ENCODE measurements around the gene PNPO.
"Not testable (repeated sequence)": the region's sequence is repeated elsewhere in the genome, so short reads cannot be mapped to it uniquely, and the experiment has no call there.

PNPO gene

GRCh38 chr17:47980541-47980940 lies 39.2 kb downstream of the PNPO start:
- no peak for DNase-seq

- no peak for DNase-seq
These were observed 40.1 kb downstream of the PNPO start for GRCh38 chr17:47981462-47981861.

DNA sequence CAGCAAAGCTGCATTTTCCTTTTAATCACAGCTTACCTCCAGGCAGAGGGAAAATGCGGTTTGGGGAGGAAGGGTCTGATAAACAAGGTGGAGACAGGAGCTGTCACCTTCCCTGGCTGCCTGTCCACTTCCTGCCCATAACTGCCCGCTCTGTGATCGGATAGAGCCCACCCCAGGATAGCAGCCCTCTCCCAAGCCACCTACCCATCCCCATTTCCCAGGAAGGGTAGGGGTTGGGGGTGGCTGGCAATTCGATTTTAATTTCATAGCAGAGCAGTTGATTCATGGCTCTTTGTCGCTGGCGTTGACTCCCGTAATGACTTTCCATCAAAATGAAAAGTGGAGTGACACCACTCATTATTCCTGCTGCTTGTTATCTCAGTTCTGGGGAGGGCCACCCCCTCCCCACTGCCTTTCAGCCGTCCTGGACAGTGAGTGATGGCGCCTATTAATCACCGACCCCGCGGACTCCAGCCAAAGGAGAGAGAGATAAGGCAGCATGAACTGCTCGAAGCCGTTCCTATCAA lies 40.8 kb downstream of the PNPO start:
- no peak for DNase-seq

DNA sequence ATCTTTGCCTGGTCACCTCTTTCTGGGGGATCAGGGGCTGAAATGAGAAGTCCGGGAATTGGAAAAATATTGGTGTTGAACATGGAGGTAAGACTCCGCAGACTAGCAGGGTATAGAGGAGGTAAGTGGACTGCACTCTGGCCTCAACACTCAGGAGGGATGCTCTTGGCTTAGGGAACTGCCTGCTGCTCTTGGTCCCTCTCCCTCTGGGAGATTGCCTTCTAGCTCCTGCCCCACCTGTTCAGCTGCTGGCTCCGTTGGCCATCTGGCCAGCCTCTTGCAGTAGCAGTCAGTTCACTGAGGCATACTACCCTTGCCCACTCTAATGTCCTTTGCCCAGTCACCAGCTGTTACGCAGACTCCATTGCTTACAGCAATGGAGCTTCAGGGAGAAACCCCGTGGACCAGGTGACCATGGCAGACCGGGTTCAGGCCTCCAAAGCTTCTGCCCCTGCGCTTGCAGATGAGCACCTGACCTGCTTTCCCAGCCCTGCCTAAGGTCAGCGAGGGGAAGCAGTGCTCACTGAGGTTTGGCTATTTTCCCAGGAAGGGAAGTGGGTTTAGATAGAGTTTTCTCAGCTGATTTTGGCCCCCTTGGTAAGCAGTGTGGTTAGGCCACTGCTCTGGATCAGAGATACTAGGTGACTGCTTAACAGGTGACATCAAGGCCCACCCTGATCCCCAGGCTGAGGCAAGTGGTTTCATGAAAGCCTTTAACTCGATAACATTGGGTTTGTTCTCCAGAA lies 41.4 kb downstream of the PNPO start:
- no peak for DNase-seq

- no peak for DNase-seq
These were observed 42.3 kb downstream of the PNPO start for GRCh38 chr17:47983492-47984223.

- DNase-seq = no peak
These were observed 45.1 kb downstream of the PNPO start for GRCh38 chr17:47986520-47986919.

- peak; percentile 37 for DNase-seq
These were observed 46.0 kb downstream of the PNPO start for GRCh38 chr17:47987240-47987835.

DNA sequence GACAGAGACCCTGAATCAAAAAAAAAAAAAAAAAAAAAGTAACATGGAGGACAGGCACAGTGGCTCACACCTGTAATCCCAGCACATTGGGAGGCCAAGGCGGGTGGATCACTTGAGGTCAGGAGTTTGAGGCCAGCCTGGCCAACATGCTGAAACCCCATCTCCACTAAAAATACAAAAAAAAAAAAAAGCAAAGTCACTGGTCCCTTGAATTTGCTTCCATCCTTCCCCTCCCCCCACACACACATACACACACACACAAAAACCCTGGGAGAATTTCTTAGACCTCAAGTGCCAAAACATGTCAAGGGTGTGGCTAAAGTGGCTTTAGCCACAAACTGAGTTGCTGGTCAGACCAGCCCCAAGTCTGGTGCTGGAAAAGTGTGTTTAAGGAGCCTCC lies 47.1 kb downstream of the PNPO start:
- not testable (repeated sequence) for DNase-seq

DNA sequence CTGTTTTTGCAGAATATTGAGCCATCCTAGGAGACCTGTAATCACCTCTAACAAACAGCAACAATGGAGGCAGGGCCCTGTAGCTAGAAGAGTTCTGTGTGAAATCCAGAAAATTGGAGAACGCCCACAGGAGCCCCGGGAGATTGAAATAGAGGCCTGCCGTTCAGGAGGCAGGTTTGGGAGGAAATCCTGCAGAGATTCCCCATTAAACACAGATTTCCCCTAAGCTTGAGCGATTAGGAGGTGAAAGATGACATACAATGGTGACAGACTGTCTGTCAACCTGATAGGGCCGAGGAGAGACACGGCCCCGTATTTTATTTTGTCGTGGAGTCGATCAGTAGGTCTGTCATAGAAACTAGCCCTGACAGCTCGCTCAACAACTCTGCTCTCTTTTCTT lies 47.8 kb downstream of the PNPO start:
- no peak for DNase-seq

- DNase-seq = no peak
These were observed 48.3 kb downstream of the PNPO start for GRCh38 chr17:47989700-47990099.

DNA sequence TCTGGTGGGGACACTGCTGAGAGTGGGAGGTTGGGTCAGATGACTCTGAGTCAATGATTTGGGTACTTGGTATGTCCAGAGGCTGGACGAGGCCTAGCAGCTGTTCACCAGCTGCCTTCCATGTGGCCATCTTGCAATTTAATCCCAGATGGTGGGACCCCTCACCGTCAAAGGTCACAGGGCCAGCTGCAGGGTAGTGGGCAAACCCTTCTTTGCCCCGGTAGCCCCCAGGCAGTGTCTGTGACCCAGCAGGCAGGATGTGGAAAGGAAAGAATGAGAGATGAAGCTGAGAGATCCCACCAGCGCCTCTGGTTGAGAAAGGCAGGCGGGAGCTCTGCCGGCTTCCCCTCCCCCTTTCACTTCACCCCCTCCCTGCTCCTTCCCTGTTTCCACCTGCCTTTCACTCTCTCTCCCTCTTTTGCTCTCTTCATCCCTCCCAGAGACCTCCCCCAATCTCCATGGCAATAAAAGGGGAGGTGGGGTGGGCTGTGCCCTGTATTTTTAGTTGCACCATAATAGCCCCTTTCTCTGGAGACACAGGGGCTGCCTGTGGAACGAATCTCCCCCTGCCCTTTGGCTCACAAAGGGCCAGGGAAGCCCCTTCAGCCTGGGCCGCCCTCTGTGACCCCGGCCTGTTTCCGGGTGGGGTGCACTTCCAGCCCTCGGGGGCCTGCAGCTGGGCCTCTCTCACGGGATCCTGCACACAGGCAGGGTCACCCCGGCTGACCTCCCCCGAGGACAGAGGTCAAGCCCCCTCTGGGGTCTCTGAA lies 49.8 kb downstream of the PNPO start:
- no peak for DNase-seq

DNA sequence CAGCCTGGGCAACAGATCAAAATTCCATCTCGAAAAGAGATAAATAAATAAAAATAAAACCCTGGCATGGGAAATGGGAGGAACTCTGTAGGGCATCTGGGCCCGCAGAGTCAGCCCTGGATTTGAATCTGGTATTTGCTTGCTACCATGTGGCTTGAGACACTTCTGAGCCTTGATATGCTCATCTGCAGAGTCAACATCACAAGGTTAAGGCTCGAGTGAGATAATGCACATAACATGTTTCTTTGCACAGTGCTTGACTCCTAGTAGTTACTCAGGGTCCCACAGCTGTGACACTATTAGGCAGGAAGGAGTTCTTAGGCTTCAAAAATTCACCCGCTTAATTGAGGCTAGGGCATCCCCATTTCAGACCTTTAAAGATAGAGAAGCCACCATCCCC lies 50.8 kb downstream of the PNPO start:
- DNase-seq = no peak

DNA sequence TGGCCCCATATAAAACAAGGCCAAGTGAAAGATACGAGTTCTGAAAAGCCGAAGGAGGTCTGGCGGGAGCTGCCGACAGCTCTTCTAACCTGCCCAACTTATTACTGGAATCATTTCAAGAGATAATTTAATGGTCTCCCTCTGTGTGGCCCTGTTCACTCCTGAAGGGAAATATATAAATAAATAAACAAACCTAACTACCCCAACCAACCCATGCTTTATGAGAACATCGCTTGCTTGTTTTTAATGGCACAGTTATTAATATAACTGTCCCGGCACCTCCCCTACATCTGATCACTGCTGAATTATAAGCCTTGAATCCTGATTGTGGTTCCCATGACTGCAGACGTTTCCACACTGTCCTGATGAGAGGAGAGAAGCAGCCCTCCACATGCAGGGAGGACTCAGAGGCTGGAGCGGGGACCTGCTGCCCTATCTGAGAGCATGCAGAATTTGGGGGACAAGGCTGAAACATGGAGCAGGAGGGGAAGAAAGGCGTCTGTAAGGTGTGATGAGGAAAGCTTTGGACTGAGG lies 51.7 kb downstream of the PNPO start:
- DNase-seq = no peak

DNA sequence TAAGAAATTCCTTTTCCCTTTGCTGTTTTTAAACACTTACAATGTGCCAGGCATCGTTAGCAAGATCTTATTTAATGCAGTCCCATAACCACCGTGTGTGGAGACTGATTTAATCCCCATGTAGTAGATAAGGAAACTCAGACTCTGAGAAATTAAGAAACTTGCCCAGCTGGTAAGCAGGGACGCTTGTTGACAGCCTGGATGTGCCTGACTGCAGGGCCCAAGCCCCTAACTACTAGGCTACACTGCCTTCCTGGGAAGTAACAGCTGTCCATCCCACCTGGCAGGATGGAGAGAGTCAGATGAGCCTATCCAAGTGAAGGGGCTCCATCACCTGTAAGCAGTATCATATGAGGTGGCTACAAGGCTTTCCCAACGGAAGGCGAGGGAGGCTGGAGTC lies 52.6 kb downstream of the PNPO start:
- no peak for DNase-seq

DNA sequence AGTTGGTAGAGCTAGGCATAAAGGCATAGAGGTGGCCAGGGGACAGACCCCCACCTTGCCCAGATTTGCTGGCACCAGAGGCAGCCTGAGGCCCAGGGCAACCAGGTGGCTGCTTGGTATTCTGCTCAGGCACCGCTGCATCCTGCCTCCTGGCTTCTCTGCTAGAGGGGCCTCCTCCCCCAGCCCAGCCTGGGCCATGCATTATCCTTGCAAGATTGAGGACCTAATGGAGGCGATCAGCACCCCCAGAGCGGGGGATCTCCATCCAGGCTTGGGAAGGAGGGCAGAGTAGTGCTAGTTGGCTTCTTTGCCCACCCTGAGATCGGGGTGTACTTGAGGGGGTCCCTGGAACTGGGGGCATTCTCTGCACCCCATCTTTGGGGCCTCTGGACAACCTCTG lies 53.4 kb downstream of the PNPO start:
- no peak for DNase-seq

- DNase-seq = no peak
These were observed 54.0 kb downstream of the PNPO start for GRCh38 chr17:47995241-47995935.

DNA sequence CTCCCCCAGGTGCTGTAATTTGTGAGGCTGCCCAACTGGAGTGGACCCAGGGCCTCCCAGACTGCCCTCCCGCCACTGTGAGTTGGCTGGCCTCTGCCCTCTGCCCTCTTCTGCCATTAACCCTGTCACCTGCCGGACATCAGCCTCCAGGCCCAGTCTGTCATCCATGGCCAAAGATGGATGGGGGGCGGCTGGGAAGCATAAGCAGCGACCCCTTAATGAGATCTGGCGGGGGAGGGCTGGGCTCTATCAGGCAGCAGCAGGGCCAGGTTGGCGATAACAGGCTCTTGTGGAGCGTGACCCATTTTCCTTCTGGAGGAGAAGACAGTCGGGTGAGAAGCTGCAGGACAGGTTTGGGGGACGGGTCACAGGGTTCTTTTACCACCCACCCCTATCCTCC lies 54.8 kb downstream of the PNPO start:
- DNase-seq = no peak

DNA sequence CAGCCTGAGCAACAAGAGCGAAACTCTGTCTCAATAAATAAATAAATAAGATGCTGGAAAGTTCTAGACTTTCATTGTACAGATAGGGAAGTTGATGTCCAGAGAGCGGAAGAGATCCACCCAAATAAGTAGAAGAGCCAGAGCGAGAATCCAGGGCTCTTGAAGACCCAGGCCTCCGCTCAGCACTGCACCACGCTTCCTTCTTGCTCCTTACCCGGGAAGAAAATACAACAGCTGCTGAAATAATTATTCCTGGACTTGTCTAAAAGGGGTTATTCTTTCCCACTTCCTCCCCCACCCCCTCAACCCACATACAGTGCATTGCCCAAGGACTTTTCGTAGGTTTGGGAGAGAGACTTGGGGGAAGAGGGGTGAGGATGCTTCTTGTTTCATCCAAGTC lies 56.2 kb downstream of the PNPO start:
- DNase-seq = no peak

- DNase-seq = no peak
These were observed 56.7 kb downstream of the PNPO start for GRCh38 chr17:47998044-47998443.
